Measurements from ENCODE around the gene LSG1. TPM values are rescaled to one million over a fixed set of nuclear protein-coding genes. Genes with fewer than 3 reads are reported as not detected.

The LSG1 gene
- total RNA-seq, 1 donor from 2014 or later = 41.2 TPM

DNA sequence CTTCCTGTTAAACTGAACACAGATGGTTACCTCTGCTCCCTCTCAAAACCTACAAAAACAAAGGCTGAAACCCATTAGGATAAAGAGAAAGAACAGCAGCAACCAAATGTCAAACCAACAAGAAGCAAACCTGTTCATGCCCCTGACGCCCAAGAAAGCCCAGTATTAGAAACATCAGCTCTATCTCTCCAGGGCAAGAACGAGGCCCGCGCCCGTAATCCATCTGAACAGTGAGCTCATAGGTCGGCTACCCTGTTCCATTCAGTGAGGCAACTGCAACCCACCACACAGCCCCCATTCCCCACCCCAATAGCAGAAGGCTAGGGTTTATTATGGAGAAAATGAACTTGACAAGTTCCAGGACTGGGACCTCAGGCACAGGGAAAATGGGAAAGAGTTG is 10.0 kb downstream of the LSG1 start:
- no peak for TF ChIP-seq EZH2phosphoT487 (IDR thresholded peaks at IDR 0.05)
- TF ChIP-seq EZH2 (IDR thresholded peaks at IDR 0.05) = no peak
- TF ChIP-seq, protein P1, sequence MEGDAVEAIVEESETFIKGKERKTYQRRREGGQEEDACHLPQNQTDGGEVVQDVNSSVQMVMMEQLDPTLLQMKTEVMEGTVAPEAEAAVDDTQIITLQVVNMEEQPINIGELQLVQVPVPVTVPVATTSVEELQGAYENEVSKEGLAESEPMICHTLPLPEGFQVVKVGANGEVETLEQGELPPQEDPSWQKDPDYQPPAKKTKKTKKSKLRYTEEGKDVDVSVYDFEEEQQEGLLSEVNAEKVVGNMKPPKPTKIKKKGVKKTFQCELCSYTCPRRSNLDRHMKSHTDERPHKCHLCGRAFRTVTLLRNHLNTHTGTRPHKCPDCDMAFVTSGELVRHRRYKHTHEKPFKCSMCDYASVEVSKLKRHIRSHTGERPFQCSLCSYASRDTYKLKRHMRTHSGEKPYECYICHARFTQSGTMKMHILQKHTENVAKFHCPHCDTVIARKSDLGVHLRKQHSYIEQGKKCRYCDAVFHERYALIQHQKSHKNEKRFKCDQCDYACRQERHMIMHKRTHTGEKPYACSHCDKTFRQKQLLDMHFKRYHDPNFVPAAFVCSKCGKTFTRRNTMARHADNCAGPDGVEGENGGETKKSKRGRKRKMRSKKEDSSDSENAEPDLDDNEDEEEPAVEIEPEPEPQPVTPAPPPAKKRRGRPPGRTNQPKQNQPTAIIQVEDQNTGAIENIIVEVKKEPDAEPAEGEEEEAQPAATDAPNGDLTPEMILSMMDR (IDR thresholded peaks at IDR 0.05) = no peak

DNA sequence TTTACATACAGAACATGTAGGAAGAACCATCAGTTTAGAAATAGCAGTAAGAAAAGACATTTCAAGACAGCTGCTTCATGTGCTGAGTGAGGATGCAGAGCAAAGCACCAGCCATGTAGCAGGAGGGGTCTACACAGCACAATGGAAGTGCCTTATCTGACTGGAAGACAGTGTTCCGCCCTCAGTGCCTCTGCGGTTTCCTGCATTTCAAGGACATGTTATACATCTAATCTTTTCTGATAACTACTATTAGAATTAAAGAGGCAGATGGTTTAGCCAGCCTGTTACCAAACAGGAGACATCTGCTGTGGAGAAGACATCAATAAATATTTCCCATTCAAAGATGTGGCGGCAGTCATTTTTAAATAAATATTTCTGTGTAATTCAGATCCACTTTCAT is 10.6 kb downstream of the LSG1 start:
- H3K27ac Mint-ChIP-seq = no peak overlapping the region

More for the DNA sequence above, 10.0 kb downstream of the LSG1 start:
- H3K9ac ChIP-seq = no peak overlapping the region
- peaks cover 13% of the 10 kb centered on the region for H3K36me3 ChIP-seq
- H3K4me3 ChIP-seq = no peak overlapping the region
- no peaks in the 10 kb centered on the region for H3F3A ChIP-seq (ENCODE audit: low read depth)
- no peaks in the 10 kb centered on the region for H3K4me1 ChIP-seq
- H3K27ac ChIP-seq = no peak overlapping the region
- no peaks in the 10 kb centered on the region for H3K79me2 ChIP-seq (ENCODE audit: low read depth)
- no peaks in the 10 kb centered on the region for H3K27me3 Mint-ChIP-seq (ENCODE audit: insufficient read depth, low read depth)
- no peaks in the 10 kb centered on the region for H3K9me3 ChIP-seq (ENCODE audit: low read depth)
- no peak for DNase-seq (ENCODE audit: low spot score)
- no peaks in the 10 kb centered on the region for H4K20me1 ChIP-seq (ENCODE audit: low read depth)
- H2AFZ ChIP-seq (replicated peaks) = no peak overlapping the region
- peaks cover 23% of the 10 kb centered on the region for H3K36me3 Mint-ChIP-seq
- H3K4me1 Mint-ChIP-seq = no peaks in the 10 kb centered on the region
- no peak overlapping the region for H3K27ac Mint-ChIP-seq
- no peaks in the 10 kb centered on the region for H3K9me3 Mint-ChIP-seq
- H3K4me3 Mint-ChIP-seq = no peak overlapping the region
- no peak overlapping the region for H3K4me2 ChIP-seq
- H3K27me3 ChIP-seq = no peaks in the 10 kb centered on the region

DNA sequence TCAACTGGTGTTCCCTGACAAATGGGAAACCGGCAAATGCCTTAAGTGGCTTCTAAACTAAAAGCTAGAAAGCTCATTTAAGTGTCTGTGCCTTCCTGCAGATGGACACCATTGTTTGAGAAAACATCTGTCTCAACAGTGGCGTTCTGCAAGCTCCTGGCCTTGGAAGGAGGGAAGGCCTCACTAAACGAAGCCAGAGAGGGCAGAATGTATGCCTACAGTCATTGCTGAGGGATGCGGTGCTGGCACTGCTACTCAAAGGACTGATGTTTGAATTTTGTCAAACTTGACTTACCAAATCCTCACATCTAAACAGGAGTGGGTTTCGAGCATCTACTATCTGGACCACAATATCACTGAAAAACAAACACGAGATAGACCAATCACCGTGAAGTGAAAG is 12.2 kb downstream of the LSG1 start:
- Histone ChIP-seq H3K36me3 (peaks cover 8% of the 10 kb centered on the region), H3K4me1 (no peaks in the 10 kb centered on the region), H3K79me2 (ENCODE audit: low read depth) (no peaks in the 10 kb centered on the region), H3F3A (ENCODE audit: low read depth) (no peaks in the 10 kb centered on the region), H3K27me3 (no peaks in the 10 kb centered on the region), H3K9me3 (ENCODE audit: low read depth) (no peaks in the 10 kb centered on the region), H3K9ac (no peak overlapping the region), H2AFZ (replicated peaks) (no peak overlapping the region), H3K4me2 (no peak overlapping the region), H4K20me1 (ENCODE audit: low read depth) (no peaks in the 10 kb centered on the region), H3K27ac (no peak overlapping the region), H3K4me3 (no peak overlapping the region)
- Mint-ChIP-seq H3K9me3 (no peaks in the 10 kb centered on the region), H3K27ac (no peak overlapping the region), H3K4me1 (no peaks in the 10 kb centered on the region), H3K4me3 (no peak overlapping the region), H3K36me3 (peaks cover 19% of the 10 kb centered on the region), H3K27me3 (ENCODE audit: insufficient read depth, low read depth) (no peaks in the 10 kb centered on the region)
- TF ChIP-seq, protein P1 (IDR thresholded peaks at IDR 0.05) = no peak
- TF ChIP-seq EZH2 (IDR thresholded peaks at IDR 0.05) = no peak
- TF ChIP-seq EZH2phosphoT487 (IDR thresholded peaks at IDR 0.05) = no peak
- no peak for DNase-seq (ENCODE audit: low spot score)

More for the DNA sequence above, 10.6 kb downstream of the LSG1 start:
- Histone ChIP-seq H3K4me1 (no peaks in the 10 kb centered on the region), H3K79me2 (ENCODE audit: low read depth) (no peaks in the 10 kb centered on the region), H3K9ac (no peak overlapping the region), H3K9me3 (ENCODE audit: low read depth) (no peaks in the 10 kb centered on the region), H3K36me3 (peaks cover 13% of the 10 kb centered on the region), H2AFZ (replicated peaks) (no peak overlapping the region), H3K4me2 (no peak overlapping the region), H4K20me1 (ENCODE audit: low read depth) (no peaks in the 10 kb centered on the region), H3K27me3 (no peaks in the 10 kb centered on the region), H3K27ac (no peak overlapping the region), H3K4me3 (no peak overlapping the region), H3F3A (ENCODE audit: low read depth) (no peaks in the 10 kb centered on the region)
- no peaks in the 10 kb centered on the region for H3K9me3 Mint-ChIP-seq
- no peak for DNase-seq (ENCODE audit: low spot score)
- peaks cover 23% of the 10 kb centered on the region for H3K36me3 Mint-ChIP-seq
- no peaks in the 10 kb centered on the region for H3K27me3 Mint-ChIP-seq (ENCODE audit: insufficient read depth, low read depth)
- no peak overlapping the region for H3K4me3 Mint-ChIP-seq
- TF ChIP-seq EZH2 (IDR thresholded peaks at IDR 0.05) = no peak
- TF ChIP-seq, protein P1 (IDR thresholded peaks at IDR 0.05) = no peak
- TF ChIP-seq EZH2phosphoT487 (IDR thresholded peaks at IDR 0.05) = no peak
- H3K4me1 Mint-ChIP-seq = no peaks in the 10 kb centered on the region

Data from neural progenitor cell (in vitro differentiated cells).